Trophoblast cell (in vitro differentiated cells and primary cell): Measurements from ENCODE around the gene SPG21.
A peak's percentile ranks its signal among the peaks of the same experiment; 100 is the strongest.

Experiments used
- DNase-seq, 2 donors: peaks; one replicate each; pipeline ENCODE4 v3.0.0-alpha.2; 2016
- H2AFZ ChIP-seq: 2 replicates; pipeline ENCODE4 v1.6.1; 2013; ENCODE audit warnings: low read length, moderate library complexity, mild to moderate bottlenecking; ENCODE audit not compliant: insufficient read depth, poor library complexity
- H2AK5ac ChIP-seq: 2 replicates; pipeline ENCODE4 v1.6.1; 2013; ENCODE audit warnings: mild to moderate bottlenecking, low read length
- H2BK120ac ChIP-seq: 2 replicates; pipeline ENCODE4 v1.6.1; 2013; ENCODE audit warnings: low read length, mild to moderate bottlenecking, moderate library complexity; ENCODE audit not compliant: insufficient read depth, poor library complexity
- H2BK12ac ChIP-seq: 2 replicates; pipeline ENCODE4 v1.6.1; 2013; ENCODE audit warnings: mild to moderate bottlenecking, low read length, moderate library complexity
- H2BK5ac ChIP-seq: 2 replicates; pipeline ENCODE4 v1.6.1; 2013; ENCODE audit warnings: low read length, low read depth, moderate library complexity, mild to moderate bottlenecking; ENCODE audit not compliant: poor library complexity
- H3K14ac ChIP-seq: 2 replicates; pipeline ENCODE4 v1.6.1; 2013; ENCODE audit warnings: mild to moderate bottlenecking, low read length
- H3K18ac ChIP-seq: 2 replicates; pipeline ENCODE4 v1.6.1; 2013; ENCODE audit warnings: mild to moderate bottlenecking, low read length
- H3K23ac ChIP-seq: 2 replicates; pipeline ENCODE4 v1.6.1; 2013; ENCODE audit warnings: low read length
- H3K27ac ChIP-seq: 2 replicates; pipeline ENCODE4 v1.5.1; 2013; ENCODE audit warnings: low read depth, mild to moderate bottlenecking, inconsistent platforms, low read length, moderate library complexity
- H3K27me3 ChIP-seq: 2 replicates; pipeline ENCODE4 v1.6.1; 2013; ENCODE audit warnings: inconsistent platforms, mild to moderate bottlenecking, low read length, moderate library complexity; ENCODE audit not compliant: insufficient read depth
- H3K36me3 ChIP-seq, 2 experiments: 1 replicate in 1 of 2; 2 replicates in 1 of 2; pipeline ENCODE4 v1.6.1; 2013; ENCODE audit warnings: low read length in 2 of 2, mild to moderate bottlenecking in 2 of 2, moderate library complexity in 1 of 2; ENCODE audit not compliant: insufficient read depth in 2 of 2, control insufficient read depth in 1 of 2
- H3K4ac ChIP-seq: 2 replicates; pipeline ENCODE4 v1.6.1; 2013; ENCODE audit warnings: low read depth, mild to moderate bottlenecking, low read length, moderate library complexity
- H3K4me1 ChIP-seq, 2 experiments: 1 replicate in 1 of 2; 2 replicates in 1 of 2; pipeline ENCODE4 v1.6.1; 2013; ENCODE audit warnings: low read length in 2 of 2, mild to moderate bottlenecking in 2 of 2, moderate library complexity in 1 of 2; ENCODE audit not compliant: insufficient read depth in 2 of 2, control insufficient read depth in 1 of 2
- H3K4me2 ChIP-seq: 2 replicates; pipeline ENCODE4 v1.6.1; 2013; ENCODE audit warnings: inconsistent platforms, mild to moderate bottlenecking, low read length, moderate library complexity
- H3K4me3 ChIP-seq: 2 replicates; pipeline ENCODE4 v1.5.1; 2013; ENCODE audit warnings: mild to moderate bottlenecking, low read depth, low read length, inconsistent platforms
- H3K79me1 ChIP-seq: one replicate; pipeline ENCODE4 v1.6.1; 2013; ENCODE audit warnings: low read length
- H3K79me2 ChIP-seq: 2 replicates; pipeline ENCODE4 v1.6.1; 2013; ENCODE audit warnings: low read length, mild to moderate bottlenecking; ENCODE audit not compliant: control insufficient read depth, insufficient read depth, poor library complexity
- H3K9ac ChIP-seq: 2 replicates; pipeline ENCODE4 v1.6.1; 2013; ENCODE audit warnings: mild to moderate bottlenecking, low read length
- H3K9me3 ChIP-seq: 2 replicates; pipeline ENCODE4 v1.6.1; 2013; ENCODE audit warnings: low read depth, mild to moderate bottlenecking, control low read depth, inconsistent platforms, low read length; ENCODE audit not compliant: insufficient read depth
- H4K12ac ChIP-seq: 2 replicates; pipeline ENCODE4 v1.6.1; 2013; ENCODE audit warnings: low read depth, mild to moderate bottlenecking, low read length, moderate library complexity
- H4K8ac ChIP-seq: 2 replicates; pipeline ENCODE4 v1.6.1; 2013; ENCODE audit warnings: low read depth, mild to moderate bottlenecking, low read length, moderate library complexity
- H4K91ac ChIP-seq: one replicate; pipeline ENCODE4 v1.6.1; 2013; ENCODE audit warnings: low read depth, mild to moderate bottlenecking, low read length, moderate library complexity
- WGBS: extraction: QIAGEN DNeasy Blood & Tissue Kit; methylation state at CpG from one replicate; pipeline ENCODE4 v1.1.7; 2013; ENCODE audit warnings: missing lambda C conversion rate; ENCODE audit not compliant: insufficient read length, insufficient coverage; ENCODE audit errors: extremely low coverage; 5-methylcytosine and 5-hydroxymethylcytosine counted together

Gene SPG21

GRCh38 chr15:65006876-65007275, 17.2 kb upstream of the SPG21 start:
- Histone ChIP-seq H2BK120ac (no peak overlapping the region), H2AK5ac (no peak overlapping the region), H4K8ac (no peak overlapping the region), H4K12ac (no peak overlapping the region), H3K79me1 (no peaks in the 10 kb centered on the region), H3K9me3 (no peaks in the 10 kb centered on the region), H2AFZ (no peak overlapping the region), H3K36me3 (peaks cover 0 to 6% of the 10 kb centered on the region in 2 experiments), H3K79me2 (no peaks in the 10 kb centered on the region), H3K27me3 (no peaks in the 10 kb centered on the region), H2BK12ac (no peak overlapping the region), H3K4ac (no peak overlapping the region), H3K9ac (no peak overlapping the region), H3K18ac (no peak overlapping the region), H3K14ac (no peak overlapping the region), H3K4me2 (no peak overlapping the region), H3K4me1 (peaks cover 0 to 1% of the 10 kb centered on the region in 2 experiments), H2BK5ac (no peak overlapping the region), H3K27ac (no peak overlapping the region), H4K91ac (no peak overlapping the region), H3K4me3 (no peak overlapping the region), H3K23ac (no peak overlapping the region)
- peak; percentile 48 to 67 for DNase-seq
- WGBS: no CpG with 5 or more reads among the region's 3 CpGs

- Histone ChIP-seq H2BK120ac (no peak overlapping the region), H3K4ac (no peak overlapping the region), H3K9ac (no peak overlapping the region), H4K8ac (no peak overlapping the region), H3K27me3 (no peaks in the 10 kb centered on the region), H2BK12ac (no peak overlapping the region), H3K18ac (no peak overlapping the region), H2AK5ac (no peak overlapping the region), H3K14ac (no peak overlapping the region), H2AFZ (no peak overlapping the region), H3K4me1 (peaks cover 0 to 1% of the 10 kb centered on the region in 2 experiments), H3K4me3 (no peak overlapping the region), H4K91ac (no peak overlapping the region), H3K9me3 (no peaks in the 10 kb centered on the region), H2BK5ac (no peak overlapping the region), H3K79me1 (no peaks in the 10 kb centered on the region), H3K23ac (no peak overlapping the region), H3K36me3 (peaks cover 0 to 4% of the 10 kb centered on the region in 2 experiments), H4K12ac (no peak overlapping the region), H3K4me2 (no peak overlapping the region), H3K79me2 (no peaks in the 10 kb centered on the region), H3K27ac (no peak overlapping the region)
- WGBS: no CpG with 5 or more reads among the region's 3 CpGs
- no peak for DNase-seq
Observed at GRCh38 chr15:65004993-65005392, 15.3 kb upstream of the SPG21 start.

- Histone ChIP-seq H2BK5ac (no peak overlapping the region), H3K4me2 (no peak overlapping the region), H2AFZ (no peak overlapping the region), H2BK120ac (no peak overlapping the region), H3K36me3 (no peaks in the 10 kb centered on the region), H4K91ac (no peak overlapping the region), H3K79me1 (no peaks in the 10 kb centered on the region), H3K27me3 (no peaks in the 10 kb centered on the region), H3K14ac (no peak overlapping the region), H4K8ac (no peak overlapping the region), H3K18ac (no peak overlapping the region), H3K4me3 (no peak overlapping the region), H2BK12ac (no peak overlapping the region), H3K4me1 (no peaks in the 10 kb centered on the region), H2AK5ac (no peak overlapping the region), H3K27ac (no peak overlapping the region), H3K9ac (no peak overlapping the region), H3K4ac (no peak overlapping the region), H3K9me3 (no peaks in the 10 kb centered on the region), H3K23ac (no peak overlapping the region), H3K79me2 (no peaks in the 10 kb centered on the region), H4K12ac (no peak overlapping the region)
- DNase-seq: no peak
- WGBS: no CpG with 5 or more reads among the region's 4 CpGs
Observed at GRCh38 chr15:64997745-64998375, 8.1 kb upstream of the SPG21 start.

- Histone ChIP-seq H2BK5ac (no peak overlapping the region), H4K91ac (no peak overlapping the region), H3K4me1 (no peaks in the 10 kb centered on the region), H3K18ac (no peak overlapping the region), H3K4ac (no peak overlapping the region), H3K9ac (no peak overlapping the region), H3K36me3 (no peaks in the 10 kb centered on the region), H3K4me2 (no peak overlapping the region), H3K27ac (no peak overlapping the region), H4K8ac (no peak overlapping the region), H3K9me3 (no peaks in the 10 kb centered on the region), H2BK12ac (no peak overlapping the region), H3K23ac (no peak overlapping the region), H2BK120ac (no peak overlapping the region), H2AFZ (no peak overlapping the region), H3K4me3 (no peak overlapping the region), H4K12ac (no peak overlapping the region), H3K27me3 (no peaks in the 10 kb centered on the region), H3K79me1 (no peaks in the 10 kb centered on the region), H2AK5ac (no peak overlapping the region), H3K14ac (no peak overlapping the region), H3K79me2 (no peaks in the 10 kb centered on the region)
- no CpG with 5 or more reads among the region's 5 CpGs for WGBS
- no peak for DNase-seq
Observed at GRCh38 chr15:64997066-64997465, 7.4 kb upstream of the SPG21 start.
